Measurements from ENCODE around the gene CCDC63. TPM values are rescaled to one million over a fixed set of nuclear protein-coding genes. Genes with fewer than 3 reads are reported as not detected.

CCDC63 gene
- total RNA-seq, 1 donor from 2014 or later: not detected

Other genes starting within 250 kb of the CCDC63 start
- 21.5 TPM for gene TCTN1, start 232.9 kb upstream of the CCDC63 start, total RNA-seq
- gene HVCN1, start 157.9 kb upstream of the CCDC63 start, total RNA-seq: 8.4 TPM
- gene PPP1CC, start 104.1 kb upstream of the CCDC63 start, total RNA-seq: 140 TPM
- gene MYL2, start 73.6 kb downstream of the CCDC63 start, total RNA-seq: 55.5 TPM
- 0.10 TPM for gene CUX2, start 187.2 kb downstream of the CCDC63 start, total RNA-seq